ENCODE measurements around the gene TEAD3.
A peak's percentile ranks its signal among the peaks of the same experiment; 100 is the strongest.

The TEAD3 gene

DNA sequence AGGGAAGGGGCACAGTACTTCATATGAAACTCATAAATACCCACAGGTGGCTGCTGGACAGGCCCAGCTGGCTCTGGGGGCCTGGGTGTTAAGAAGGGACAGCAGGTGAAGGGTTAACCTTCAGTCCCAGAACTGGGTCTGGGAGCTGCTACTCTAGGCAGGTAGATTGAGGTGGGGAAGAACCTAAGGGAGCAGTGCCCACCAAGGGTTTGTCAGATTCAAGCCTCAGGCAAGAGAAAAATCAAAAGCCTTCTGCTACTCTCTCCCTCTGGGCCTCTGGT is 23.1 kb downstream of the TEAD3 start:
- no peak for DNase-seq

DNA sequence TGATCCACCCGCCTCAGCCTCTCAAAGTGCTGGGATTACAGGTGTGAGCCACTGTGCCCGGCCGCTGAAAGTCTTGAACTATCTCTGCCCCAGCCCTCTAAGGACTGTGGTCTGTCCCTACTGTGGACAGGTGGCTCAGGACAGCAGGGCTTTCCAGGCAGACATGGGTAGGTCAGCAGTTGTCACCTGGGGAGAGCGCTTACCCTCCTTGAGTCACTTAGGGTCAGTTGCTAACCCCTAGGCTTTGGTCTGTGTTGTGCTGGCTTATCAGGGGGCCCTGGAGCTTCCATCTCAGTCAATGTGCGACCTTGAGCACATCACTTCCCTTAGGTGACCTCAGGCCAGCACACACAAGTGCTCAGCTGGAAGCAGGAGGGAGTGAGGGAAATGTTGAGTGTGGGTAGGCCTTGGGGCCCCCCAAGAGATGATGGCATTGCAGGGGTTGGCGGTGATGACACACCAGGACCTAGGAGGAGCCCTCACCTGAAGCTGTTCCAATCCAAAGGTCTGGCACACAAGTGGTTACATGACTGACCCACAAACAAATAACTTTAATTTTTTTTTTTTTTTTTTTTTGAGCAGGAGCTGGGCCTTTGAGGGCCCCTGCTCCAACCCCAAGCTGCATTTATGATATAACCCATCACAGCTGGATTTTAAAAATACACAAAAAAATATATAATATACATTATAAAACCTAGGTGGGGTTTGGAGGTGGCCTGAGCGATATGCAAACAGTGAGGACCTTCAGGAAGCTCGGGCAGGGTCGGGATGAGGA is 23.6 kb downstream of the TEAD3 start:
- DNase-seq, result no peak

DNA sequence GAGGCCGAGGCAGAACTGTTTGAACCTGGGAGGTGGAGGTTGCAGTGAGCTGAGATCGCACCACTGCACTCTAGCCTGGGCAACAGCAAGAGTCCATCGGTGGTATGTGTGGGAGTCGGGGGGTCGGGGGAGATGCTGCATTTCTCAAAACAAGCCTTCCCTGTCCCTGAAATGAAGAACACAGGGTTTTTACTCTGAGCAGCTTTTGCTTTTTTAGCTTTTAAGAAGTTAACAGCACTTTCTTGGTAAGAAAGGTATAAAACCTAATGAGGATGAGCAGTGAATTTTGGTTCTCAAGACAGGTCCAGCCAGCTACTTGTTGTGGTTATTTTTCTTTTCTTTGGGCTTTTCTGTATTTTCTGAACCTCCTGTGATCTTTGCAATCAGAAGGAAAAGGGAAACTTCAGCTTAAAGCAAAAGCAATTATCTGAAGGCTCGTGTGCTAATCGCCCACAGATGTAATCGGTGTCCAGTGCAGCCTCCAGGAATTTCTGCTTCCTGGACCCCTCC is 25.0 kb downstream of the TEAD3 start:
- DNase-seq, result no peak

DNA sequence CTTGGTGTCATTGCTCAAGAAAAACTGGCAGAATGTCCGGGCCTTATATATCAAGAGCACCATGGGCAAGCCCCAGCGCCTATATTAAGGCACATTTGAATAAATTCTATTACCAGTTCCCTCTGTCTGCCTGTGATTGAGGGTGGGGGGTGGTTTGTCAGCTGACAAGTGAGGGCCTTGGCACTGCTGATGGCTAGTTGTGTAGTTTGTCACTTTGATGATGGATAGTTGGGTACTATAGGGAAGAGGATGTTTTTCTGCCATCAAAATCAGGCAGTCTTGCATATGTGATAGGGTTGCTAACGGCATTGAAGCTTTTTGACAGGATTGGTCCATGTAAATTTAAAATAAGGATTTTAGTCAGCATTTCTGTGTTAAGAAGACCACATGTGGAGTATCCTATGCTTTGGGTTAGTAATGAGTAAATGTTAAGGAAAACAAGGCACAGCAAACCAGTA is 26.2 kb downstream of the TEAD3 start:
- no peak for DNase-seq

DNA sequence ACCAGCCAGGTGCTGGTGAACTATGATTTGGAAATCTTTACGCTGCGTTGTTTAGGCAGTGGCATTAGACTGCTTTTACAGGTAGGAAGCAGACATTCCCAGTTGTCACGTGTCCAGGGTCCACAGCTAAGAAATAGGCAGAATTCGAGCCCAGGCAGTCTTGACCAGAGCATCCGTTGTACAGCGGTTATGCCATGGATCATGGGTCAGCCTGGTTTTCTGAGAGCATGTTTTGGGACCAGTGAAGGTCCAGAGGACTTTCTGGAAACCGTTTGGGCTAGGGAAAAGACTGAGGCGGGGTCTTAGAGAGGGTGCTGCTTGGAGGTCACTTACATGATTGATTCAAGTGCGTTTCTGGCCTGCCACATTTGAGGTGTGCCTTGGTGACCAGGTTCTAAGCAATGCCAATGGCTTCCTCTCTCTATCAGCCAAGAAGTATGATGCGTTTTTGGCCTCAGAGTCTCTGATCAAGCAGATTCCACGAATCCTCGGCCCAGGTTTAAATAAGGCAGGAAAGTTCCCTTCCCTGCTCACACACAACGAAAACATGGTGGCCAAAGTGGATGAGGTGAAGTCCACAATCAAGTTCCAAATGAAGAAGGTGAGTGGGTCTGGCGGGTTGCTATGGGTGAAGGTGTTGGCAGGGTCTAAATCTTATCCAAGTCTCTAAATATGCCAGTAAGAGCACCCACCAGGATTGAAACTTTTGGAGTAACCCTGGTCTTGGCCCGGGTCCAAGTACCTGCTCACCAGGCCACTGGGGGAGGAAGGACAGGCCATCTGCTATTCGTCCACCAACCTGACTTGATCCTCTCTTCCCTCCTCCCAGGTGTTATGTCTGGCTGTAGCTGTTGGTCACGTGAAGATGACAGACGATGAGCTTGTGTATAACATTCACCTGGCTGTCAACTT is 26.9 kb downstream of the TEAD3 start:
- DNase-seq, result no peak

DNA sequence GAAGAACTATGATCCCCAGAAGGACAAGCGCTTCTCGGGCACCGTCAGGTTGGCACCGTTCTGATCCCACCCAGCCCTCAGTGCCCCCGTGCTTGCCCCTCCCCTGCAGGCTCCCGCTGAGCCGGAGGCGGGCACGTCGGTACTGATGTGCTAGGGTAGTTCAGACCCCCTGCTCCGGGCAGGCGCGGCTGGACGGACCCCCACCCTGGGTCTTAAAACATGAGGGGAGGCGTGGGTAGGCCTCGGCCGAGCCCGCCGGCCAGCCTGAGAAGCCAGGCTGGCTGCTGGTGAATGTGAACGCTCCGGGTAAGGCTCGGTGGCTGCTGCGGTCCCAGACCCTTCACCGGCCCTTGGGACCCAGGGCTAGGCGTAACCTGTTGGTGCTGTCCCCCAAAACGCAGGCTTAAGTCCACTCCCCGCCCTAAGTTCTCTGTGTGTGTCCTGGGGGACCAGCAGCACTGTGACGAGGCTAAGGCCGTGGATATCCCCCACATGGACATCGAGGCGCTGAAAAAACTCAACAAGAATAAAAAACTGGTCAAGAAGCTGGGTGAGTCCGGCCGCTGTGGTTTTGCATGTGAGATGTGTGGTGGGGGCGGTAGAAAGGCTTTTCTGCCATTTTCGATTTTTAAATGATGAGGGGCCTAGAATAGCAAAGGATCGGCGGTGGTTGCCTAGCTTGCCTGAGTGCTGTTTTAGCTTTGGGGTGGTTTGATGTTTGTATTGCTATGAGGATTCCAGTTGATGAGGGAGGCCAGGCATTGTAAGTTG is 27.7 kb downstream of the TEAD3 start:
- no peak for DNase-seq

DNA sequence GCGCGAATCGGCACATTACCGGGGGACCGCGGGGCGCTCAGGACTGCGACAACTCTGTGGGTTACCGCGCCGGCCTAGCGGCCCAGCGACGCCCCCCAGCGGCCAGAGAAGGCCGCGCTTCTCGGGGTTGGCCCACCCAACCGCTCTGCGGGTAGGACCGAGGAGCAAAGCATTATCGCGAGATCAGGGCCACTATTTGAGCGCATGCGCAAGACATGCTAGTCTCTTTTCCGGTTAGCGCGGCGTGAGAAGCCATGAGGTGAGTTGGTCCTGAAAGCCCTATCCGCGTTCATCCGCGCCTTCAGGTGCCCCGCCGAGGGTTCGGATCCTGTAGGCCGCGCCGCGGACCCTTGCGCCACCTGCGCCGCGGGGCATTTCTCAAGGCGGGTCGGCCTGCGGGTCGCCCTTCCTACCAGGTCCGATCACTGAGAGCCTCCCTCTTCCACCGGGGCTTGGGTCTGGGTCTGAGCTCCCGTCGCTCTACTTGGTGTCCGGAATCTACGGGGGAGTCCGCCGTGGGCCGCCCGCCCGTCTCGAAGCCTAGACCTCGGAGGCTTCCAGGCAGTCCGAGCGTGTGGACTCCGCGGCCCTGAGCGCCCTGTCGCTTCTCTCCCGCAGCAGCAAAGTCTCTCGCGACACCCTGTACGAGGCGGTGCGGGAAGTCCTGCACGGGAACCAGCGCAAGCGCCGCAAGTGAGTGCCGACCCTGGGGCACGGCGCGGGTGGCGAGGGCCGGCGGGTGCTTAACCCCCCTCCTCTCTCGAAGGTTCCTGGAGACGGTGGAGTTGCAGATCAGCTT is 28.5 kb downstream of the TEAD3 start, which contains the start of gene RPL10A:
TSS of gene RPL10A (plus strand) at position 221 of the 799 bp plus-strand sequence. CDS start at position 255, 34 bp downstream.
- DNase-seq, result peak; percentile 97

DNA sequence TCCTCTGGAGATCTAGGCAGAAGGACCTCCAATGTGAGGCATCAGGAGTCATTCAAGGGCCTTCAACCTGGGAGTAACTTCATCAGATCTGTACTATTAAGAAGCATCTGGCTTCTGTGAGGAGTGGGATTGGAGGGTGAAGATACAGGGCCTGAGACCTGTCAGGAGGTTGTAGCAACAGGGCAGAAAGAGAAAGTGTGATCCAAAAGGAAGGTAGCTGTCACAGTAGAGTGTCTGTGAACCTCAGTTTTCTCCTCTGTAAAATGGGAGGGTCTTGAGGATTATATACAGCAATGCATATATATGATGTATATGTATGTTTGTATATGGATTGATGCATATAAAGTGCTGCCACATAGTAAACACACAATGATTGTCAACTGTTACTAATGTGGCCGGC is 31.2 kb downstream of the TEAD3 start:
- DNase-seq, result no peak

DNA sequence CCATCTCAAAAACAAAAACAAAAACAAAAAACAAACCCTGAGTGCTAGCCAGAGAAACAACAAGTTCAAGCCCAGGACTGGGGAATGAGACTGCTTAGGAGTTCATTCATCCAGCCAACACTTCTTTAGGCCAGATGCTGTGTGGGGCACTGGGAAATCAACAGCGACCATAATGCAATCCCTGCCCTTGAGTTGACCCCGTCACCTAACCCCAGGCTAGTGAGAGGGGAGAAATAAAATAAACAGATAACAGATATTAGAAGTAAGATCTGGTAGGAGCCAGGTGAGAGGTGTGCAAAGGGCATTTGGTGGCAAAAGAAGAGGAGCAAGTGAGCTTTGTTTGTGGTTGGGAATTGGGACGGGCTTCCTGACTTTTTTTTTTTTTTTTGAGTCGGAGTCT is 33.6 kb downstream of the TEAD3 start:
- DNase-seq, result no peak

DNA sequence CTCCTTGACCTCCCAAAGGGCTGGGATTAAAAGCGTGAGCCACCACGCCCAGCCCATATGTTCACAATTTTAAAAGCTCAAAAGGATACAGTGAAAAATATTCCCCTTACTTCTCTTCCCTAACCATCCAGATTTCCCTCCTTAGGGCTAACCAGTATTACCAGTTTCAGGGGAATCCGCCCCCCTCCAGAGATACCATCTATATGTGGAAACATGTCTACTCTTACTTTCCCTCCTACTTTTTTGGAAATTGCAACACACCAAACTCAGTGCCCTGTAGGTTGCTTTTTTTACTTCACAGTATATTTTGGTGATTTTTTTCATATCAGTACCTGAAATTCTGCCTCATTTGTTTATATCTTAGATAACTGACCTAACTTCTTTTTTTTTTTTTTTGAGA is 35.6 kb downstream of the TEAD3 start:
- no peak for DNase-seq

DNA sequence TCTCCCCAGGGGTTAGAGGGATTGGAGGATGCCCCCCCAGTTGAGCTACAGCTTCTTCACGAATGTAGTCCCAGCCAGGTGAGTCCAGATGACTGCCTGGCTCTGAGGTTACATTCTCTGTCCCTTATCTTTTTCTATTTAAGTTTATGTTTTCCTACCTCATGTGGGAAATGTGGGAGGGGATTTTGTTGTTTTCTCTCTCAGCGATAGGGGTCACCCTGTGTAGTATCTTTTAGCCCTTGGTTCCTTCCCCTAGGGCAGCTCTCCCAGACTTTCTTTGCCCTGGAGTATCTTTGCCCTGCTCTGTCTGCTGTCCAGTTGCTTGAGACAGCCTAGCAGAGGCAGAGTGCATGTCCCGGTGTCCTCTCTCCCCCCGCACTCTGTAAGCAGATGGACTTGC is 39.0 kb downstream of the TEAD3 start:
- no peak for DNase-seq

DNA sequence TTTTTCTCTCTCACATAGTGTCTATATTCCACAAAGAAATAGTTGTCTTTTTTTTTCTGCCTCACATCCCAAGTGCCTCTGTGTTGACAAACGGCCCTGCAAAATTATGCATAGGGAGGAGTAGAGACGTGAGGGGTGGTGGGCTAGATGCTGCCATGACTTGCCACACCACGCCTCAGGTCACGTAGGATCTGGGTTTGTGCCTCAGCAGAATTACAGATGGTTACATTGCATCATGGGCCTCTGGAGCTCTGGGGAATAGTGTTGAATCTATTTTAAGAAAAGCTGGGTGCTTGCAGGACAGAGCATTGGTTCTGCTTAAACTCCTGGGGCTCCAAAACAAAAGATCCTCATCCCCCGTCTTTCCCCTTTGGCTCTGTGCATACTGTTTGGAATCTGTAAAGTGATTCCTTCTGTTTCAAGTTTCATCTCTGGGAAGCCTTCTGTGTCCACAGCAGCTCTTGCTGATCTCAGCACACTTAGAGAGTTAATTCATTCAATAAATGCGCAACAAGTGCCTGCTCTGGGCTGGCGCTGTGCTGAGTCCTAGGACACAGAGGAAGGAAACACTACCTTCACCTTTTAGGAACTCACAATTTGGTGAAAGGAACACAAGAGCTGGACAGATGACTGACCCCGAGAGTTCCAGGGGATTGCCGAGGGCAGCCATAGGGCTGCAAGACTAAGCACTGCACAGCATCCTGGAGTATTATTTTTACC is 42.3 kb downstream of the TEAD3 start:
- no peak for DNase-seq

DNA sequence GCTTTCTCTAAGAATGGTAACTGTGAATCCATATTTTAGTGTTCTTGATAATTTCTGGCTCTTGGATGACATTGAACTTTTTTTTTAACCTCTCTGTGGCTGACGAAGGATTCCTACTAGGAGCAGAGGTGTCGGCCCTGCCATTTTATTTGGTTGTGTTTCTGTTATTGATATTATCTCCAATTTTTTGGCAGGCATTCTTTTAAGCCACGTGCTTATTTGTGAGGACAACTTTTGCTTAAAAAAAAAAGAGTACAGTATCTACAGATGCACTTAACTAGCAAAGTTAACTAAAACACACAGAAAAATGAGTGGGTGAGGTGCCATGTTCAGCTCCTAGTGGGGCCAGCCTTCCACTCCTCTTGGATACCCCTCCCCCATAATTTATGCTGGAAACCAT is 43.6 kb downstream of the TEAD3 start:
- no peak for DNase-seq

DNA sequence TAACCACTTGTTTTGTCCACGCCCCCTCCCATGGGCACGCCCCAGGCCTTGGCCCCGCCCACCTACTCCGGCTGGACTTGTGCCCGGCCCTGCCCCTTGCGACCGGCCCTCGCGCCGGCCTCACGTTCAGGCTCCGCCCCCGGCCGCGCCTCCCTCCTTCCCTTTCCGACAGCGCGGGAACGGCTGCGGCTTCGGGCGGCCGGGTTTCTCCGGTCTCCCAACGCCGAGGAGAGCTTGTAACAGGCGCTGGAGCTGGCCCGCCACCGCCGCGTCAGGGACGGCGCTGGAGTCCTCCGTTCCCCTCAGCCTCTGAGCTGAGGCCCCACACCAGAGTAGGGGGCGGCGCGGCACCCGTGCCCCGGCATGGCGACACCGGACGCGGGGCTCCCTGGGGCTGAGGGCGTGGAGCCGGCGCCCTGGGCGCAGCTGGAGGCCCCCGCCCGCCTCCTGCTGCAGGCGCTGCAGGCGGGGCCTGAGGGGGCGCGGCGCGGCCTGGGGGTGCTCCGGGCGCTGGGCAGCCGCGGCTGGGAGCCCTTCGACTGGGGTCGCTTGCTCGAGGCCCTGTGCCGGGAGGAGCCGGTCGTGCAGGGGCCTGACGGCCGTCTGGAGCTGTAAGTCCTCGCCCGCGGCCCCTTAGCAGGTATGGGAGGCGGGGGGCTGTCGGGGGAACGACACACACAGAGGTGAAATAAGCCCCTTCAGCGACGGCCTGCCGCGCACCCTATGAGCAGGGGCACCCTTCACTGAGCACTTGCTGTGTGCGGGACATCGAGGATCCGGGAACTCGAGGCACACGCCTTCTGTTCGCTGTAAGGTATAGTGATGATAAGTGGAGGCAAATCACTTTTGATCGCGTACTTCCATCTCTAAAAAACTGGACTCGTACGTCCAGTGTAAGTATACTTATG is 44.4 kb downstream of the TEAD3 start, which contains the start of gene FANCE:
TSS of gene FANCE (plus strand) at position 156 of the 908 bp plus-strand sequence. CDS start at position 364, 208 bp downstream.
- DNase-seq, result peak; percentile 88

DNA sequence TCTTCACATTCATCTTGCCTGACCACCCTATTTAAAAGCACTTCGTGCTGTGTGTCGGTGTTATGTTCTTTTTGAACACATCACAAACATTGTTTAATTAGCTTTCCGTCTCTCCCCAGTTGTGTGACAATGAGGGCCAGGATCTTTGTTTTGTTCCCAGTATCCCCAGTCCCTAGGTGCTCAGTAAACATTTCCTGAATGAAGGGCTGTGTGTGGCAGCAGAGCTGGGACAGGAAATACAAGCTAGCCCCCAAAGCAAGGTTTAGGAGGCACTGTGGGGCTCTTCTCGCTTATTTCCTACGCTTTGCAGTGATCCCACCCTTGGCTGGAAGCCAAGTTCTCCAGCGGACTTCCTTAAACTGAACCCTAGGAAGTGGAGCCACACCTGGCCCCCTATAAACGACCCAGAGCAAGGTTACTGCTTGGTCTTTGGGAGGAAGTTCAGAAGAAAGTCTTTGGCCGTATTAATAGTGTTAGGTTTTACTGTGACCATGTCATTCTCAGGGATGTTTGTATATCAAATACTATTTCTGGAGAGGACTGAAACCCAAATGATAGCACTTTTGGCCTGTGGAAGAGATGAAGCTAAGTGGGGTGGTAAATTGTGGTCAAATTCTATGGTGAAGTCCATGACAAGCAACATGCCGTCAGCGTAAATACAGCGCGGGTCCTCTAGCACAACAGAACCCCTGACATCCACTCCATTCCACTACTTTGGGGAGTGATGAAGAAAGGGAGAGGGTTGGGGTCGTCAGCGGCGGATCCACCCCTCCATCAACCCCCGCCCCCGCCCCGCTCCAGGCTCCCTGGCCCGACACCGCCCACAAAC is 45.3 kb downstream of the TEAD3 start:
- no peak for DNase-seq

DNA sequence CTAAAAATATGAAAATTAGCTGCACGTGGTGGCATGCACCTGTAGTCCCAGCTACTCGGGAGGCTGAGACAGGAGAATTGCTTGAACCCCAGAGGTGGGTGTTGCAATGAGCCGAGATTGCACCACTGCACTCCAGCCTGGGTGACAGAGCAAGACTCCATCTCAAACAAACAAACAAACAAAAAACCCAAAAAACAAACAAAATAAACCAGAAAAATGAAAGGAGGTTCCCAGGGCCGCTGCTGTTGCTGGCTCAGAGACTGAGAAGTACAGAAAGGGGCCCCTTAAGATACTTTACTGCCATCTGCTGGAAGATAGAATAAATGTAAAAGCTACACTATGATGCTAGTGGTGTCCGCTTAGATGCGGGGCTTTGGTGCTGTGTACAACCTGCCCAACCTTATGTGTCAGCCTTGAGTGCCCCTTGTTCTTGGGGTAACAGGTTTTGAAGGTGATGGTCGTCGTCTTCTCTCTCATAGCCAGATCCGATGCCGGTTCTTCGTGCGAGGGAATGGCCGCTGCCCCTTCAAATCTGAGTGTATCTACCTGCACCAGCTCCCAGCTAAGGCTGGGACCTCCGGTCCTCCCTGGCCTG is 47.5 kb downstream of the TEAD3 start:
- peak; percentile 71 for DNase-seq

DNA sequence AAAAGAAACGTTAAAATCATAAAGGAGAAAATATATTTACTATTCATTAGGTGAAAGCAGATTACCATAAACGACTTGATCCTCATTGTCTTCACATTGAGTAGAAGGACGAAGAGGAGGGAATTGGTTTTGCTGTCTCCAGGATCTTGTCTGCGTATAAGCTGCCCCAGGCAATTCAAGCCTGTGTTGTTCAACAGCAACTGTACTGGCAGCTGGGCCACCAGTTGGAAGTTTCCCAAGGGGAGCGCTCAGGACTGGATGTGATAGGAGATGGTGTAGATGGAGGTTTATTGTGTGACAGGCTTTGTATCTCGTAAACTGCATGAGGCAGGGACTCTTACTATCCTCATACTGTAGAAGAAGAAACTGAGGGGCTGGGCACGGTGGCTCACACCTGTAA is 48.7 kb downstream of the TEAD3 start:
- no peak for DNase-seq

DNA sequence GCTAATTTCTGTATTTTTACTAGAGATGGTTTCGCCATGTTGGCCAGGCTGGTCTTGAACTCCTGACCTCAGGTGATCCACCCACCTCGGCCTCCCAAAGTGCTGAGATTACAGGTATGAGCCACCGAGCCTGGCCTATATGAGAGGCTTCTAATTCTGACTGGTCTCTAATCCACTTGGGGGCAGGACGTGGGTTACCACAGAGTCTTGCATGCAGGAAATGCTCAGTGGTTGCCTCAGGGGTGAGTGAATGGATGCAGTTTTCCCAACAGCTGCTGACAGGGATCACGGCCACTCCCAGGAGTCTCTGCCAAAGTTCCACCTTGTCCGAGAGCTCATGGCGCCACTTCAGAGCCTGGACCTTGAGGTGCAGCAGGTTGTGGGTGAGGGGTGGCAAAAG is 51.2 kb downstream of the TEAD3 start:
- DNase-seq, result peak; percentile 41

All from fibroblast of upper back skin (primary cell).